CD14-positive monocyte (primary cell): ENCODE data around the gene IGF2. TPM values are rescaled to one million over a fixed set of nuclear protein-coding genes. Genes with fewer than 3 reads are reported as not detected.

ENCODE experiments used
- DNase-seq, 3 donors: peaks; one replicate each; pipeline ENCODE4 v3.0.0-alpha.2; 2011 to 2022
- H2AFZ ChIP-seq: 2 replicates; pipeline ENCODE4 v1.6.0; 2012; ENCODE audit warnings: mild to moderate bottlenecking, low read depth, low read length, inconsistent platforms; ENCODE audit not compliant: insufficient read depth, poor library complexity, severe bottlenecking
- H3K27ac ChIP-seq, 2 donors: 1 replicate in 1 of 2; 2 replicates in 1 of 2; pipeline ENCODE4 v1.5.1; 2012 to 2013; ENCODE audit warnings: low read length in 2 of 2, control low read depth in 1 of 2, inconsistent platforms in 1 of 2, low read depth in 1 of 2, mild to moderate bottlenecking in 1 of 2
- H3K27me3 ChIP-seq, 2 donors: one replicate each; pipeline versions ENCODE4 v1.6.0 to v1.6.1; 2011 to 2013; ENCODE audit warnings: low read length in 2 of 2; ENCODE audit not compliant: control insufficient read depth in 2 of 2, insufficient read depth in 2 of 2
- H3K36me3 ChIP-seq, 2 donors: replicated peaks in 1 of 2; 1 replicate in 1 of 2; 2 replicates in 1 of 2; pipeline versions ENCODE4 v1.5.1 to v1.6.1; 2012 to 2013; ENCODE audit warnings: low read length in 2 of 2, control low read depth in 1 of 2, inconsistent platforms in 1 of 2, mild to moderate bottlenecking in 1 of 2; ENCODE audit not compliant: insufficient read depth in 2 of 2, control insufficient read depth in 1 of 2
- H3K4me1 ChIP-seq, 2 donors: 1 replicate in 1 of 2; 2 replicates in 1 of 2; pipeline versions ENCODE4 v1.5.1 to v1.6.1; 2012 to 2013; ENCODE audit warnings: low read length in 2 of 2, control low read depth in 1 of 2, inconsistent platforms in 1 of 2, mild to moderate bottlenecking in 1 of 2, moderate library complexity in 1 of 2; ENCODE audit not compliant: insufficient read depth in 2 of 2, control insufficient read depth in 1 of 2
- H3K4me2 ChIP-seq: replicated peaks from 2 replicates; pipeline ENCODE3; 2012; ENCODE audit warnings: low read length, moderate library complexity, mild to moderate bottlenecking; ENCODE audit not compliant: poor library complexity, severe bottlenecking; ENCODE audit errors: extremely low read depth
- H3K4me3 ChIP-seq, 3 experiments: fragments of 200-600 bp in 1 of 3; sonication (generic) in 1 of 3; replicated peaks in 1 of 3; 1 replicate in 2 of 3; 2 replicates in 1 of 3; pipeline ENCODE4 v1.5.1; 2011 to 2013; ENCODE audit warnings: low read length in 3 of 3, mild to moderate bottlenecking in 3 of 3, control low read depth in 2 of 3, low read depth in 2 of 3, inconsistent platforms in 1 of 3, moderate library complexity in 1 of 3
- H3K79me2 ChIP-seq: 2 replicates; pipeline ENCODE4 v1.6.0; 2012; ENCODE audit warnings: mild to moderate bottlenecking, control low read depth, inconsistent platforms, low read length, moderate library complexity; ENCODE audit not compliant: insufficient read depth
- H3K9ac ChIP-seq: 2 replicates; pipeline ENCODE4 v1.6.0; 2017; ENCODE audit warnings: low read length, mild to moderate bottlenecking; ENCODE audit not compliant: insufficient read depth, poor library complexity, severe bottlenecking
- H3K9me3 ChIP-seq, 2 donors: replicated peaks in 1 of 2; 1 replicate in 1 of 2; 2 replicates in 1 of 2; pipeline versions ENCODE4 v1.5.1 to v1.6.1; 2012 to 2013; ENCODE audit warnings: low read length in 2 of 2, control low read depth in 1 of 2; ENCODE audit not compliant: control insufficient read depth in 1 of 2, insufficient read depth in 1 of 2
- H4K20me1 ChIP-seq: 2 replicates; pipeline ENCODE4 v1.6.0; 2012; ENCODE audit warnings: mild to moderate bottlenecking, low read length, control low read depth, moderate library complexity; ENCODE audit not compliant: insufficient read depth
- H3K27ac Mint-ChIP-seq, 7 donors: one replicate each; pipeline ENCODE4 v1.8.0; 2020; ENCODE audit warnings: mild to moderate bottlenecking in 7 of 7, mixed read lengths in 7 of 7, moderate library complexity in 6 of 7, inconsistent platforms in 2 of 7
- H3K27me3 Mint-ChIP-seq, 3 donors: one replicate each; pipeline ENCODE4 v1.8.0; 2021 to 2022; ENCODE audit warnings: low read depth in 3 of 3, mild to moderate bottlenecking in 3 of 3, mixed read lengths in 3 of 3, moderate library complexity in 3 of 3, inconsistent platforms in 1 of 3
- H3K36me3 Mint-ChIP-seq, 2 donors: one replicate each; pipeline ENCODE4 v1.8.0; 2020; ENCODE audit warnings: mixed read lengths in 2 of 2, inconsistent platforms in 1 of 2, mild to moderate bottlenecking in 1 of 2
- H3K4me1 Mint-ChIP-seq: one replicate; pipeline ENCODE4 v1.8.0; 2020; ENCODE audit warnings: mild to moderate bottlenecking, mixed read lengths
- H3K4me3 Mint-ChIP-seq, 2 donors: one replicate each; pipeline ENCODE4 v1.8.0; 2020; ENCODE audit warnings: mild to moderate bottlenecking in 2 of 2, mixed read lengths in 2 of 2, moderate library complexity in 1 of 2
- H3K9me3 Mint-ChIP-seq, 7 donors: one replicate each; pipeline ENCODE4 v1.8.0; 2020 to 2022; ENCODE audit warnings: mixed read lengths in 7 of 7, mild to moderate bottlenecking in 6 of 7, moderate library complexity in 6 of 7, inconsistent platforms in 2 of 7
- CTCF ChIP-seq: fragments of 200-600 bp; IDR thresholded peaks from one replicate; pipeline ENCODE4 v1.8.0; 2022; ENCODE audit warnings: antibody characterized with exemption, mild to moderate bottlenecking
- WGBS: methylation state at CpG from one replicate; pipeline ENCODE4 v1.1.5; 2013; ENCODE audit warnings: missing lambda C conversion rate; ENCODE audit not compliant: insufficient coverage; 5-methylcytosine and 5-hydroxymethylcytosine counted together
- intact Hi-C, 2 donors: fragments of 100-400 bp; cut with micrococcal nuclease; formaldehyde crosslinking; loops; one replicate each; pipeline versions ENCODE4 v1.15.0 to v1.15.1; 2023
- polyA plus RNA-seq, 3 donors: library from polyadenylated mRNA; depleted of rRNA in 1 of 3; unstranded in 2 of 3; stranded (reverse) in 1 of 3; fragments of 300-500 nt in 2 of 3; fragments of >200 nt in 1 of 3; fragmentation: Illumina TruSeq in 2 of 3; gene quantifications; 1 replicate in 2 of 3; 2 replicates in 1 of 3; pipeline ENCODE4 v1.2.3, GENCODE V29; 2012 to 2021

The IGF2 gene
- polyA plus RNA-seq, 3 donors: not detected

GRCh38 chr11:2175659-2176058, 36.5 kb upstream of the IGF2 start:
- intact Hi-C loops: no loop called here
- H3K36me3 ChIP-seq: no peaks in the 10 kb centered on the region
- no peaks in the 10 kb centered on the region for H3K4me1 ChIP-seq
- peaks cover 0 to 3% (median 0%) of the 10 kb centered on the region in 7 donors for H3K9me3 Mint-ChIP-seq
- no peak overlapping the region for H3K9ac ChIP-seq
- TF ChIP-seq CTCF: no peak
- DNase-seq: no peak
- peaks cover 3 to 7% (median 6%) of the 10 kb centered on the region in 3 donors for H3K27me3 Mint-ChIP-seq
- 82% methylated on average over 13 of the region's 13 CpGs for WGBS
- no peak overlapping the region for H3K27ac Mint-ChIP-seq
- H4K20me1 ChIP-seq: no peaks in the 10 kb centered on the region
- H3K4me3 ChIP-seq: no peak overlapping the region
- H3K27me3 ChIP-seq: no peaks in the 10 kb centered on the region
- no peak overlapping the region for H3K4me2 ChIP-seq
- H2AFZ ChIP-seq: no peak overlapping the region
- no peaks in the 10 kb centered on the region for H3K4me1 Mint-ChIP-seq
- H3K79me2 ChIP-seq: no peaks in the 10 kb centered on the region
- H3K4me3 Mint-ChIP-seq: no peak overlapping the region
- no peak overlapping the region for H3K27ac ChIP-seq
- no peaks in the 10 kb centered on the region for H3K36me3 Mint-ChIP-seq
- H3K9me3 ChIP-seq: no peaks in the 10 kb centered on the region

GRCh38 chr11:2174361-2174760, 35.2 kb upstream of the IGF2 start:
- H3K4me3 ChIP-seq: no peak overlapping the region
- no peaks in the 10 kb centered on the region for H3K4me1 ChIP-seq
- H3K9ac ChIP-seq: no peak overlapping the region
- no peaks in the 10 kb centered on the region for H3K4me1 Mint-ChIP-seq
- whole genome bisulfite sequencing: 96% methylated on average over 11 of the region's 11 CpGs
- no peaks in the 10 kb centered on the region for H3K36me3 ChIP-seq
- peaks cover 0 to 3% (median 0%) of the 10 kb centered on the region in 7 donors for H3K9me3 Mint-ChIP-seq
- no peaks in the 10 kb centered on the region for H3K36me3 Mint-ChIP-seq
- H3K79me2 ChIP-seq: no peaks in the 10 kb centered on the region
- no peaks in the 10 kb centered on the region for H4K20me1 ChIP-seq
- H3K4me3 Mint-ChIP-seq: no peak overlapping the region
- H3K27me3 Mint-ChIP-seq: peaks cover 6 to 9% (median 9%) of the 10 kb centered on the region in 3 donors
- no peak overlapping the region for H3K27ac Mint-ChIP-seq
- no peaks in the 10 kb centered on the region for H3K27me3 ChIP-seq
- no peak for TF ChIP-seq CTCF
- intact Hi-C loops: no loop called here
- H3K27ac ChIP-seq: no peak overlapping the region
- DNase-seq: no peak
- no peak overlapping the region for H3K4me2 ChIP-seq
- no peaks in the 10 kb centered on the region for H3K9me3 ChIP-seq
- no peak overlapping the region for H2AFZ ChIP-seq
